ENCODE measurements around the gene SLC29A2. TPM values are rescaled to one million over a fixed set of nuclear protein-coding genes. Genes with fewer than 3 reads are reported as not detected.

The SLC29A2 gene
- total and polyA plus RNA-seq, 2 donors (not counting 3 experiments of a cell fraction or from before 2014, with no cell fraction given), result 2.4 to 5.2 TPM

DNA sequence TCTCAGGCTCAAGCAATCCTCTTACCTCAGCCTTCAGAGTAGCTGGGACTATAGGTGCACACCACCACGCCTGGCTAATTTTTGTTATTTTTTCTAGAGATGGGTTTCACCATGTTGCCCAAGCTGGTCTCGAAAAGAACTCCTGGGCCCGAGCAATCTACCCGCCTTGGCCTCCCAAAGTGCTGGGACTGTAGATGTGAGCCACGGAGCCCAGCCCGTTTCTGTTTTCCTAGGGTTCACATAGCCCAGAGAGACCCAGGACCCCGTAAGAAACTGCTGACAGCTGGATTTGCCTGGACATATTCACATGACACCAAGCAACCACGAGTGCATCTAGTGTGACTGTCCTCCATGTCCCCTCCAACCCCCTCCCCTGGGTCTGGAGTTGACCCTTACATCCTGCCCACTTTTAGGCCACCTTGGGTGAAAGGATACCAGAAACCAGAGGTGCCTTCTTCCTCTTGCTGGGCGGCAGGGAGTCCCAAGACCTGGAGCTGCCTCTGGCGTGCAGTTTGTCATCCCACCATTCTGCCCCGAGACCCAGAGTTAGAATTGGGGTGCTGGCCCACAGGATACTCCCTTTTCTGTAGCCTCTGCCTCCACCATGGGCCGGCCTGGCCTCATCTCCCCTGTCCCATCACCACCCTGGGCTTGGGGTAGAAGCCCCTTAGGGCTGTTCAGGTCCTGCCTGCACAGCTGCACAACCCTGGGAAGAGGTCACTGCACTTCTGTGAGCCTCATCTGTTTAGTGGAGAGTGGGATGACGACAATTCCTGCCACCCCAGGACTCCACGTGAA is 31.7 kb downstream of the SLC29A2 start:
- Histone ChIP-seq H3K4me1 (ENCODE audit: control insufficient read depth, extremely low read depth, insufficient read depth, low read length) (peaks cover 24% of the 10 kb centered on the region), H3K36me3 (ENCODE audit: control insufficient read depth in 2 of 2, extremely low read depth in 1 of 2, insufficient read depth in 2 of 2, low read length in 2 of 2) (peaks cover 0 to 23% of the 10 kb centered on the region in 2 experiments), H3K4me3 (replicated peaks in 1 of 3; ENCODE audit: insufficient read depth in 1 of 3, low read depth in 1 of 3, low read length in 3 of 3) (no peak overlapping the region), H2AFZ (ENCODE audit: low read depth, low read length) (no peak overlapping the region), H3K4me2 (ENCODE audit: insufficient read depth, low read length) (no peak overlapping the region), H3K27ac (ENCODE audit: insufficient read depth, low read depth, low read length) (no peak overlapping the region), H3K9me1 (replicated peaks; ENCODE audit: control insufficient read depth, extremely low read depth, insufficient read depth, low read length) (no peaks in the 10 kb centered on the region), H3K79me2 (ENCODE audit: control insufficient read depth, insufficient read depth, low read length) (peaks cover 19% of the 10 kb centered on the region), H3K27me3 (ENCODE audit: control insufficient read depth in 2 of 2, insufficient read depth in 2 of 2, low read length in 2 of 2) (no peaks in the 10 kb centered on the region), H3K9ac (replicated peaks; ENCODE audit: extremely low read depth, insufficient read depth, low read length) (no peak overlapping the region), H4K20me1 (replicated peaks; ENCODE audit: control insufficient read depth, extremely low read depth, insufficient read depth, low read length) (no peaks in the 10 kb centered on the region), H3K9me3 (replicated peaks; ENCODE audit: control insufficient read depth, insufficient read depth, low read length) (no peaks in the 10 kb centered on the region)
- CTCF ChIA-PET, result no interaction called here
- no TSS peak for BruUV-seq (replicated peaks)
- dilution Hi-C loops (cut with MboI; ENCODE audit: extremely low pct_ligation_motif_present, low sequenced_read_pairs) (no loop called here), intact Hi-C loops (cut with micrococcal nuclease) (no loop called here)
- DNase-seq (ENCODE audit: low read depth, low spot score), result no peak
- POLR2A ChIA-PET, result no interaction called here
- TF ChIP-seq JUN (IDR thresholded peaks at IDR 0.05; ENCODE audit: borderline replicate concordance, insufficient read depth, insufficient read length, low read depth) (no peak), POLR2A (IDR thresholded peaks at IDR 0.05; ENCODE audit: low read depth, low read length) (no peak), EZH2 (IDR thresholded peaks at IDR 0.05; ENCODE audit: borderline replicate concordance, low read depth, low read length, severe bottlenecking) (no peak)
- FAIRE-seq, result no peak

DNA sequence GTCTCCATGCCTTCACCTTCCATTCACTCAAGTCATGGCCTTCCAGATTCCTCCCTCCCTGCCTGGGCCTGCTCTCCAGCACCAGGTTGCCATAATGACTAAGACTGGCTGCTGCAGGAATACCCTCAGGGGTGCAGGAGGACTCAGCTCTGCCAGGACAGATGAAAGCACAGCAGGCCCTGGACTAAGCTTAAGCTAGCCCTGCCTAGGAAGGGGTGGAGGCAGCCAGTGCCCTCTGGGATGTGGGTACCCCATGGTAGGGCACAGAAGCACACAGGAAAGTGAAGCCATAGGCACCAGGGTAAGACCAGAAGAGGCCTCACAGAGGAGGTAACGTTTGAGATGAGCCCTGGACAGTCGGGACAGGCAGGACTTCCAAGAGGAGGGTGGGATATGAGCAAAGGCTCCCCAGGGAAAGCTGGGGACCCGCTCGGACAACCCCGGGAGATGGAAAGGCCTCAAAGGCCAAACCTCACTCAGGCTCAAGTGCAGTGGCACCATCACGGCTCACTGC is 32.3 kb downstream of the SLC29A2 start:
- POLR2A ChIA-PET, result no interaction called here
- no peak overlapping the region for H3K27ac ChIP-seq (ENCODE audit: insufficient read depth, low read depth, low read length)

More for the DNA sequence above, 32.3 kb downstream of the SLC29A2 start:
- no peak overlapping the region for H2AFZ ChIP-seq (ENCODE audit: low read depth, low read length)
- no peak overlapping the region for H3K9ac ChIP-seq (replicated peaks; ENCODE audit: extremely low read depth, insufficient read depth, low read length)
- dilution Hi-C loops (cut with MboI; ENCODE audit: extremely low pct_ligation_motif_present, low sequenced_read_pairs) (no loop called here), intact Hi-C loops (cut with micrococcal nuclease) (no loop called here)
- peaks cover 0 to 23% of the 10 kb centered on the region in 2 experiments for H3K36me3 ChIP-seq (ENCODE audit: control insufficient read depth in 2 of 2, extremely low read depth in 1 of 2, insufficient read depth in 2 of 2, low read length in 2 of 2)
- DNase-seq (ENCODE audit: low read depth, low spot score), result no peak
- no peak overlapping the region for H3K4me3 ChIP-seq (replicated peaks in 1 of 3; ENCODE audit: insufficient read depth in 1 of 3, low read depth in 1 of 3, low read length in 3 of 3)
- H3K79me2 ChIP-seq (ENCODE audit: control insufficient read depth, insufficient read depth, low read length), result peaks cover 13% of the 10 kb centered on the region
- no peaks in the 10 kb centered on the region for H3K9me1 ChIP-seq (replicated peaks; ENCODE audit: control insufficient read depth, extremely low read depth, insufficient read depth, low read length)
- TF ChIP-seq, protein P1, sequence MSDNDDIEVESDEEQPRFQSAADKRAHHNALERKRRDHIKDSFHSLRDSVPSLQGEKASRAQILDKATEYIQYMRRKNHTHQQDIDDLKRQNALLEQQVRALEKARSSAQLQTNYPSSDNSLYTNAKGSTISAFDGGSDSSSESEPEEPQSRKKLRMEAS (IDR thresholded peaks at IDR 0.05; ENCODE audit: insufficient read depth, insufficient read length), result no peak
- TF ChIP-seq FOS (IDR thresholded peaks at IDR 0.05; ENCODE audit: borderline replicate concordance, insufficient read depth, low read length) (no peak), POLR2A (IDR thresholded peaks at IDR 0.05; ENCODE audit: low read depth, low read length) (no peak), GATA2 (IDR thresholded peaks at IDR 0.05; ENCODE audit: insufficient read depth, insufficient read length, low read depth, low read length) (no peak), POLR2AphosphoS5 (IDR thresholded peaks at IDR 0.05; ENCODE audit: insufficient read depth, low read depth, low read length) (no peak), JUN (IDR thresholded peaks at IDR 0.05; ENCODE audit: borderline replicate concordance, insufficient read depth, insufficient read length, low read depth) (no peak), MYC (IDR thresholded peaks at IDR 0.05; ENCODE audit: low read depth, low read length) (no peak), EZH2 (IDR thresholded peaks at IDR 0.05; ENCODE audit: borderline replicate concordance, low read depth, low read length, severe bottlenecking) (no peak)
- TF ChIP-seq, protein P2, sequence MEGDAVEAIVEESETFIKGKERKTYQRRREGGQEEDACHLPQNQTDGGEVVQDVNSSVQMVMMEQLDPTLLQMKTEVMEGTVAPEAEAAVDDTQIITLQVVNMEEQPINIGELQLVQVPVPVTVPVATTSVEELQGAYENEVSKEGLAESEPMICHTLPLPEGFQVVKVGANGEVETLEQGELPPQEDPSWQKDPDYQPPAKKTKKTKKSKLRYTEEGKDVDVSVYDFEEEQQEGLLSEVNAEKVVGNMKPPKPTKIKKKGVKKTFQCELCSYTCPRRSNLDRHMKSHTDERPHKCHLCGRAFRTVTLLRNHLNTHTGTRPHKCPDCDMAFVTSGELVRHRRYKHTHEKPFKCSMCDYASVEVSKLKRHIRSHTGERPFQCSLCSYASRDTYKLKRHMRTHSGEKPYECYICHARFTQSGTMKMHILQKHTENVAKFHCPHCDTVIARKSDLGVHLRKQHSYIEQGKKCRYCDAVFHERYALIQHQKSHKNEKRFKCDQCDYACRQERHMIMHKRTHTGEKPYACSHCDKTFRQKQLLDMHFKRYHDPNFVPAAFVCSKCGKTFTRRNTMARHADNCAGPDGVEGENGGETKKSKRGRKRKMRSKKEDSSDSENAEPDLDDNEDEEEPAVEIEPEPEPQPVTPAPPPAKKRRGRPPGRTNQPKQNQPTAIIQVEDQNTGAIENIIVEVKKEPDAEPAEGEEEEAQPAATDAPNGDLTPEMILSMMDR (IDR thresholded peaks at IDR 0.05; ENCODE audit: extremely low read depth in 1 of 2, insufficient read depth in 1 of 2, low read depth in 1 of 2, low read length in 2 of 2), result no peak
- H3K4me2 ChIP-seq (ENCODE audit: insufficient read depth, low read length), result no peak overlapping the region
- H3K9me3 ChIP-seq (replicated peaks; ENCODE audit: control insufficient read depth, insufficient read depth, low read length), result no peaks in the 10 kb centered on the region
- H4K20me1 ChIP-seq (replicated peaks; ENCODE audit: control insufficient read depth, extremely low read depth, insufficient read depth, low read length), result no peaks in the 10 kb centered on the region
- peaks cover 22% of the 10 kb centered on the region for H3K4me1 ChIP-seq (ENCODE audit: control insufficient read depth, extremely low read depth, insufficient read depth, low read length)
- CTCF ChIA-PET, result no interaction called here
- no TSS peak for BruUV-seq (replicated peaks)
- H3K27me3 ChIP-seq (ENCODE audit: control insufficient read depth in 2 of 2, insufficient read depth in 2 of 2, low read length in 2 of 2), result no peaks in the 10 kb centered on the region
- FAIRE-seq, result no peak
